Neural cell (in vitro differentiated cells): ENCODE results near the gene ATXN10. TPM values are rescaled to one million over a fixed set of nuclear protein-coding genes. Genes with fewer than 3 reads are reported as not detected.

Experiments
- H2AFZ ChIP-seq: fragments of 200-600, 300-800 bp; sonication (generic), shearing (Covaris generic); 2 replicates; pipeline ENCODE4 v1.6.0; 2014; ENCODE audit warnings: low read depth, mild to moderate bottlenecking, antibody characterized with exemption, low read length, moderate library complexity
- H3F3A ChIP-seq: fragments of 200-600 bp; shearing (Covaris generic); 2 replicates; pipeline ENCODE4 v1.6.1; 2016; ENCODE audit warnings: mild to moderate bottlenecking, moderate library complexity, mixed read lengths, antibody characterized with exemption, low read length; ENCODE audit not compliant: insufficient read depth, poor library complexity, severe bottlenecking
- H3K27ac ChIP-seq: fragments of 200-600, 300-800 bp; sonication (generic), shearing (Covaris generic); 2 replicates; pipeline ENCODE4 v1.5.1; 2014; ENCODE audit warnings: mild to moderate bottlenecking, low read length, moderate library complexity
- H3K27me3 ChIP-seq: fragments of 300-800, 200-600 bp; sonication (generic), shearing (Covaris generic); 2 replicates; pipeline ENCODE4 v1.6.0; 2014; ENCODE audit warnings: mild to moderate bottlenecking, low read depth, low read length, moderate library complexity; ENCODE audit not compliant: insufficient read depth
- H3K36me3 ChIP-seq: fragments of 300-800, 200-600 bp; sonication (generic), shearing (Covaris generic); 2 replicates; pipeline ENCODE4 v1.5.1; 2014; ENCODE audit warnings: mild to moderate bottlenecking, antibody characterized with exemption, low read length, moderate library complexity; ENCODE audit not compliant: insufficient read depth
- H3K4me2 ChIP-seq: fragments of 300-800, 200-600 bp; sonication (generic), shearing (Covaris generic); 2 replicates; pipeline ENCODE4 v1.6.0; 2014; ENCODE audit warnings: mild to moderate bottlenecking, low read length
- H3K4me3 ChIP-seq: fragments of 300-800, 200-600 bp; sonication (generic), shearing (Covaris generic); 2 replicates; pipeline ENCODE4 v1.5.1; 2014; ENCODE audit warnings: mild to moderate bottlenecking, low read length, moderate library complexity
- H3K79me2 ChIP-seq: fragments of 200-600 bp; shearing (Covaris generic); replicated peaks from 2 replicates; pipeline ENCODE4 v1.6.0; 2014; ENCODE audit warnings: mild to moderate bottlenecking, low read length, moderate library complexity; ENCODE audit not compliant: insufficient read depth
- H3K9ac ChIP-seq: fragments of 300-800, 200-600 bp; sonication (generic), shearing (Covaris generic); 2 replicates; pipeline ENCODE4 v1.6.1; 2016; ENCODE audit warnings: mild to moderate bottlenecking, low read length, mixed read lengths
- H3K9me2 ChIP-seq: fragments of 200-600 bp; shearing (Covaris generic); 2 replicates; pipeline ENCODE4 v1.6.1; 2016; ENCODE audit warnings: mild to moderate bottlenecking, low read length, mixed read lengths; ENCODE audit not compliant: insufficient read depth
- H3K9me3 ChIP-seq: fragments of 200-600, 300-800 bp; sonication (generic), shearing (Covaris generic); 2 replicates; pipeline ENCODE4 v1.6.1; 2016; ENCODE audit warnings: mild to moderate bottlenecking, mixed run types, low read length, moderate library complexity, mixed read lengths
- H4K20me1 ChIP-seq: fragments of 200-600 bp; shearing (Covaris generic); 2 replicates; pipeline ENCODE4 v1.6.1; 2016; ENCODE audit warnings: mild to moderate bottlenecking, mixed run types; ENCODE audit not compliant: insufficient read depth
- CTCF ChIP-seq: fragments of 450-650 bp; IDR thresholded peaks from 2 replicates; pipeline ENCODE4 v1.5.1; 2014; ENCODE audit warnings: antibody characterized with exemption, mild to moderate bottlenecking, moderate library complexity; ENCODE audit not compliant: poor library complexity, severe bottlenecking
- EP300 ChIP-seq: fragments of 450-650 bp; conservative IDR thresholded peaks from 2 replicates; pipeline ENCODE4 v1.6.1; 2014; ENCODE audit warnings: antibody characterized with exemption, mild to moderate bottlenecking, moderate library complexity; ENCODE audit not compliant: poor library complexity, severe bottlenecking
- EZH2 ChIP-seq: fragments of 200-600, 300-800 bp; shearing (Covaris generic), sonication (generic); IDR thresholded peaks from 2 replicates; pipeline ENCODE4 v1.6.1; 2014; ENCODE audit warnings: antibody characterized with exemption, low read length, borderline replicate concordance, mild to moderate bottlenecking; ENCODE audit not compliant: insufficient read depth, poor library complexity, severe bottlenecking
- MXI1 ChIP-seq: fragments of 450-650 bp; conservative IDR thresholded peaks from 2 replicates; pipeline ENCODE4 v1.6.1; 2014; ENCODE audit warnings: antibody characterized with exemption, mild to moderate bottlenecking; ENCODE audit not compliant: poor library complexity, severe bottlenecking
- POLR2AphosphoS5 ChIP-seq: IDR thresholded peaks from 2 replicates; pipeline ENCODE4 v1.6.1; 2012
- RAD21 ChIP-seq: fragments of 450-650 bp; conservative IDR thresholded peaks from 2 replicates; pipeline ENCODE4 v1.6.1; 2014; ENCODE audit warnings: antibody characterized with exemption, mild to moderate bottlenecking, moderate library complexity
- SMC3 ChIP-seq: fragments of 450-650 bp; conservative IDR thresholded peaks from 2 replicates; pipeline ENCODE4 v1.6.1; 2014; ENCODE audit warnings: antibody characterized with exemption, mild to moderate bottlenecking, moderate library complexity; ENCODE audit not compliant: poor library complexity
- TAF1 ChIP-seq: IDR thresholded peaks from 2 replicates; pipeline ENCODE4 v1.6.1; 2012; ENCODE audit warnings: low read depth
- polyA plus RNA-seq: library from polyadenylated mRNA; depleted of rRNA; stranded (reverse); fragments of >200 nt; gene quantifications from 2 replicates; pipeline ENCODE4 v1.2.3, GENCODE V29; 2014
- TF ChIP-seq, protein P1 (sequence below): IDR thresholded peaks from 2 replicates; pipeline ENCODE4 v1.6.1; 2012; ENCODE audit warnings: borderline replicate concordance

Gene ATXN10
- polyA plus RNA-seq, 1 donor from 2014 or later, result 321 TPM

DNA sequence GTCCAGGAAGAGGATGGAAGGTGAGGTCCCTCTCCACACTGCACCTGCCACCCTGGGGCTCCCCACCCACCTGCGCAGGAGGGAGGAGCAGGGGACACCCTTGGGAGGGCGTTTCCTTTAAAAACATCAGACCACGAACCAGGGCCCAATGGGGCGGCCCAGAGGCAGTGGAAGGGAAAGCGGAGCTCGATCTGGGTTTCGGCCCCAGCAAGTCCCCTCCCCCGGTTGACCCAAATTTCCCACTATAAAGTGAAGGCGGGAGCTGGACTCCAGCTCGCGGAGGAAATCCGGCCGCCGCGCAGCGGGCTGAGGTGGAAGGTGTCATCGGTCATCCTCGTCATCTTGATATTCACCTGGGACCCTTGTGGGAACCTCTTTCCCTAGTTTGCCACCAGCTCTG, 206.0 kb downstream of the ATXN10 start:
- no peaks in the 10 kb centered on the region for H3K9me3 ChIP-seq
- no peaks in the 10 kb centered on the region for H3F3A ChIP-seq
- H3K4me3 ChIP-seq, result no peak overlapping the region
- H3K4me2 ChIP-seq, result no peak overlapping the region
- no peak overlapping the region for H3K27ac ChIP-seq
- no peak overlapping the region for H2AFZ ChIP-seq
- TF ChIP-seq CTCF (no peak), RAD21 (no peak), EZH2 (no peak), SMC3 (no peak), MXI1 (no peak), TAF1 (no peak), EP300 (no peak), POLR2AphosphoS5 (no peak)
- TF ChIP-seq, protein P1, sequence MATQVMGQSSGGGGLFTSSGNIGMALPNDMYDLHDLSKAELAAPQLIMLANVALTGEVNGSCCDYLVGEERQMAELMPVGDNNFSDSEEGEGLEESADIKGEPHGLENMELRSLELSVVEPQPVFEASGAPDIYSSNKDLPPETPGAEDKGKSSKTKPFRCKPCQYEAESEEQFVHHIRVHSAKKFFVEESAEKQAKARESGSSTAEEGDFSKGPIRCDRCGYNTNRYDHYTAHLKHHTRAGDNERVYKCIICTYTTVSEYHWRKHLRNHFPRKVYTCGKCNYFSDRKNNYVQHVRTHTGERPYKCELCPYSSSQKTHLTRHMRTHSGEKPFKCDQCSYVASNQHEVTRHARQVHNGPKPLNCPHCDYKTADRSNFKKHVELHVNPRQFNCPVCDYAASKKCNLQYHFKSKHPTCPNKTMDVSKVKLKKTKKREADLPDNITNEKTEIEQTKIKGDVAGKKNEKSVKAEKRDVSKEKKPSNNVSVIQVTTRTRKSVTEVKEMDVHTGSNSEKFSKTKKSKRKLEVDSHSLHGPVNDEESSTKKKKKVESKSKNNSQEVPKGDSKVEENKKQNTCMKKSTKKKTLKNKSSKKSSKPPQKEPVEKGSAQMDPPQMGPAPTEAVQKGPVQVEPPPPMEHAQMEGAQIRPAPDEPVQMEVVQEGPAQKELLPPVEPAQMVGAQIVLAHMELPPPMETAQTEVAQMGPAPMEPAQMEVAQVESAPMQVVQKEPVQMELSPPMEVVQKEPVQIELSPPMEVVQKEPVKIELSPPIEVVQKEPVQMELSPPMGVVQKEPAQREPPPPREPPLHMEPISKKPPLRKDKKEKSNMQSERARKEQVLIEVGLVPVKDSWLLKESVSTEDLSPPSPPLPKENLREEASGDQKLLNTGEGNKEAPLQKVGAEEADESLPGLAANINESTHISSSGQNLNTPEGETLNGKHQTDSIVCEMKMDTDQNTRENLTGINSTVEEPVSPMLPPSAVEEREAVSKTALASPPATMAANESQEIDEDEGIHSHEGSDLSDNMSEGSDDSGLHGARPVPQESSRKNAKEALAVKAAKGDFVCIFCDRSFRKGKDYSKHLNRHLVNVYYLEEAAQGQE, result no peak
- H3K9ac ChIP-seq, result no peak overlapping the region
- H4K20me1 ChIP-seq, result no peaks in the 10 kb centered on the region
- H3K36me3 ChIP-seq, result no peaks in the 10 kb centered on the region
- no peaks in the 10 kb centered on the region for H3K79me2 ChIP-seq
- no peaks in the 10 kb centered on the region for H3K27me3 ChIP-seq
- H3K9me2 ChIP-seq, result no peaks in the 10 kb centered on the region

DNA sequence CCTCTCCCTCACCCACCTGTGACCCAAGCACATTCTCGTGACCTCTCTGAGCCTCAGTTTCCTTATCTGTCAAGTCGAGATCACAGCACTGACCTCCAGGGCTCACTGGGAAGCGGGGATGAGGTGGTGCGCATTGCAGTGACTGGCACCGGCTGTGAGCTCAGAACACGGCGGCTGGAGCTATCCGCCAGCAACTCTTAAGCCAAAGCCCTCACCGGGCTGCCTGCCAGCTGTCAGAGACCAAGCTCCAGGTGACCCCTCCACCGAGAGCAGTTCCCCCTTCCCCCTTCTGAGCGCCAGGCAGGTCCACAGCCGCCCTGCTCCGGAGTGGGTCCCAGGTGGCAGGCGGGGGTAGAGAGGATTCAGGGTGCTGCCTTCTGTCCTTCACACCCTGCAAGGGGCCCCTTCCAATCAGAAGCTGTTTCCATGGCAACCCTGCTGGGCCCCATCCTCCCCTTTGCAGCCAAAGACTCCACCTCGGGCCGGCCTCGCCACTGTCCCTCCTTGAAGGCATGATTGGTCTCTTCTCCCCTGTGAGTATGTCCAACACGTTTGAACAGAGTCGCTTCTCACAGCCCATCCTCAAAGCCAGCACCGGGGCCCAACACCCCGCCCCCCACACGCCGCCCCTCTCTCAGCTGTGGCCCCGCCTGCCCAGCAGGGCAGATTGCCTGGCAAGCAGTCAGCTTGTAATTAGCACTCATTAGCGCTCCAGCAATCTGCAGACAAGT, 206.6 kb downstream of the ATXN10 start:
- Histone ChIP-seq H3F3A (no peaks in the 10 kb centered on the region), H3K9me3 (no peaks in the 10 kb centered on the region), H3K27ac (no peak overlapping the region), H3K9ac (no peak overlapping the region), H3K9me2 (no peaks in the 10 kb centered on the region), H3K4me2 (no peak overlapping the region), H3K79me2 (no peaks in the 10 kb centered on the region), H3K4me3 (peak overlapping the region; percentile 11), H3K27me3 (no peaks in the 10 kb centered on the region), H2AFZ (no peak overlapping the region), H4K20me1 (no peaks in the 10 kb centered on the region), H3K36me3 (no peaks in the 10 kb centered on the region)
- TF ChIP-seq EZH2 (no peak), POLR2AphosphoS5 (peak; percentile 12)
